NCI-H526 treated with DMSO at 0.1 percent for 48 hours (cell line): ENCODE results near the gene SLAMF7.

ENCODE experiments used
- DNase-seq: peaks from one replicate; lab custom pipeline; 2025; lab: John Stamatoyannopoulos, UW

Gene SLAMF7

DNA sequence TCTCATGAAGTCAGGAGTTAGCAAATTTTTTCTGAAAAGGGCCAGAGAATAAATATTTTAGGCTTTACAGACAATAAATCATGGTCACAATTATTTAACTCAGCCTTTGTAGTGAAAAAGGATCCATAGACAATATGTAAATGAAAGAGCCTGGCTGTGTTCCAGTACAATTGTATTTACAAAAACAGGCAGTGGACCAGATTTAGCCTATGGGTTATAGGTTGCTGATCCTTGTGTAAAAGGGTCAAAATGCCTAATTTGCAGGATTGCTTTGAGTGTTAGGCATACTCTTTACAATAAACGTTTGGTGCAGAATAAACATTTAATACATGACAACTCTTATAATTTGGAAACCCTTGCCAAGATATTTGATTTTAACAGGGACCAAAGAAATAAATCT, 6.5 kb downstream of the SLAMF7 start:
- DNase-seq = no peak

- no peak for DNase-seq
These were observed 7.9 kb downstream of the SLAMF7 start for GRCh38 chr1:160746836-160747500.

DNA sequence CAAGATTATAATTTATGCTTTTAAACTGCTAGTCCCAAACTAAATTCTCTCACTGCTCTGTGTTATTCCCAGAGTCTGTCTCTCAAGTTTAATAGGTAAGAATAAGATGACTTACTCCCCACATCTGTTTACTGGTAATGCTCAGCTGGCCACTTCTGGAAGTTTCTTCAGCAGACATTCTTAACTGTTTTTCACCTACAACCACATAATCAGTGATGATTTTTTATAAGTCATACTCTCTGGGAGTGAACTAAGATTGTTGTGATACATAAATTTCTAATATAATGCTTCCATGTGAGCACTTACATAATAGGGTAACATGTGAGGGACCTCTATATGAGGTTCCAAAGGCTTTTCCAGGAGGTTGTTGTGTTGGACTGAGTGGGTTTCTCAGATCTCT, 8.7 kb downstream of the SLAMF7 start:
- no peak for DNase-seq

DNA sequence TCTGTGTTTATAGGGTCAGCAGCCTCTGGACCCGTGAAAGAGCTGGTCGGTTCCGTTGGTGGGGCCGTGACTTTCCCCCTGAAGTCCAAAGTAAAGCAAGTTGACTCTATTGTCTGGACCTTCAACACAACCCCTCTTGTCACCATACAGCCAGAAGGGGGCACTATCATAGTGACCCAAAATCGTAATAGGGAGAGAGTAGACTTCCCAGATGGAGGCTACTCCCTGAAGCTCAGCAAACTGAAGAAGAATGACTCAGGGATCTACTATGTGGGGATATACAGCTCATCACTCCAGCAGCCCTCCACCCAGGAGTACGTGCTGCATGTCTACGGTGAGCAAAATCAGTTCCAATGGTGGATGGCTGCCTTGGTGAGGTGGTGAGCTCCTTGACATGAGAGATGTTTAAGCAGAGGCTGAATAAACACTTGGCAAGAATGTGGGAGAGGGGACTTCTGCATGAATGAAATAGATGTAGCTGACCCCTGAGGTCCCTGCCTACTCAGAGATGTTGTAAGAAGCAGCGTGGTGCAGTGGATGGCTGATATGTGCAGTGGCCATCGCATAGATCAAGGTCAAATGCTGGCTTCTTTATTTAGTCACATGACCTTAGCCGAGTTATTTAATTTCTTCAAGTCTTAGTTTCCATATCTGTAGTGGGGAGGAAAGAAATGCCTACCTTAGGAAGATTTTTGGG, 9.3 kb downstream of the SLAMF7 start:
- DNase-seq = no peak

GRCh38 chr1:160748878-160749269, 9.8 kb downstream of the SLAMF7 start:
- no peak for DNase-seq

- no peak for DNase-seq
These were observed 11.6 kb downstream of the SLAMF7 start for GRCh38 chr1:160750608-160751007.

DNA sequence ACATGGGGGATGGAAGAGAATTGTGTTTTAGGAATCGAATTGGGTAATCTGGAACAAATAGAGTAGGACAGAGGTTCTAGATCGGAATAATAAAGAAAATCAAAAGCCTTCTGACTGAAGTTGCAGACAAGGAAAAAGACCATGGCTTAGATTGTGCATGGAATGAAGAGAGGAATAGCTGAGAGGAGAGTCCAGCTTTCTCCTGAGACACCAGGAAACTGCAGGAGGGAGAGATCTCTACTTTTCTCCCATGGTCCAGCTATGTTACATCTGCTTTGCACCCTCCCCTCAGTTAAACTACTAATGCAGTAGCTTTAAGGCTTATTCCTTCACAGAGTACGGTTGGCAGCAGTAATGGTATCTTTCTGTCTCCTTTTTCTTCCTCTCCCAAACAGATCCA, 13.4 kb downstream of the SLAMF7 start:
- no peak for DNase-seq

GRCh38 chr1:160752924-160753323, 13.9 kb downstream of the SLAMF7 start:
- DNase-seq = no peak

GRCh38 chr1:160753594-160753993, 14.5 kb downstream of the SLAMF7 start:
- DNase-seq = no peak

- no peak for DNase-seq
These were observed 16.4 kb downstream of the SLAMF7 start for GRCh38 chr1:160755461-160755860.

- no peak for DNase-seq
These were observed 17.1 kb downstream of the SLAMF7 start for GRCh38 chr1:160755911-160756848.

DNA sequence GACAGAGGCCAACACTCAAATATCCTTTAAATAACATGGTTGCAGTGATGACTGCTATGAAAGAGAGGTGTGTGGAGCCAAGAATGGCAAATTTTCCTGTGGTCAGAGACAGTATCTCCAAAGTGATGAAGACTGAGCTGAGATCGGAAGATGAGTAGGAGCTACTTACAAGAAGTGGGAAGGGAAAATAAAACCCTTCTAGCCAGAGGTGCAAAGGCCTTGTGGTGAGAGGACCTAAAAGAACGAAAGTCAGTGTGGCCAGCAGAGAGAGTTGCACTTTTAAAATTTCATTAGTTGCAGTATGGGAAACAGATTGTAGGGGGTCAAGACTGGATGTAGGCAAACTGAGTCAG, 17.8 kb downstream of the SLAMF7 start:
- no peak for DNase-seq

DNA sequence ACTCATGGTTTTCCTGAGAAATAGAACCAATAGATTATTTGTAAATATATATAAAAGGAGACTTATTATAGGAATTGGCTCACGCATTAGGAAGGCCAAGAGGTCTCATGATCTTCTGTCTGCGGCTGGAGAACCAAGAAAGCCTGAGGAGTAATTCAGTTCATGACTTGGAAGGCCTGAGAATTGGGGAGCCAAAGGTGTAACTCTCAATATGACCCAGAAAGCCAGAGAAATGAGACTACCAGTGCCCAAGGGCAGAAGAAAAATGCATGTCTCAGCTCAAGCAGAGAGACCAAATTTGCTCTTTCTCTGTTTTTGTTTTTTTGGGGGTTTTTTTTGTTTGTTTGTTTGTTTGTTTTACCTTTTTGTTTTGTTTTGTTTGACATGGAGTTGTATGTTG, 19.5 kb downstream of the SLAMF7 start:
- DNase-seq = no peak

GRCh38 chr1:160759740-160760139, 20.7 kb downstream of the SLAMF7 start:
- DNase-seq = no peak

DNA sequence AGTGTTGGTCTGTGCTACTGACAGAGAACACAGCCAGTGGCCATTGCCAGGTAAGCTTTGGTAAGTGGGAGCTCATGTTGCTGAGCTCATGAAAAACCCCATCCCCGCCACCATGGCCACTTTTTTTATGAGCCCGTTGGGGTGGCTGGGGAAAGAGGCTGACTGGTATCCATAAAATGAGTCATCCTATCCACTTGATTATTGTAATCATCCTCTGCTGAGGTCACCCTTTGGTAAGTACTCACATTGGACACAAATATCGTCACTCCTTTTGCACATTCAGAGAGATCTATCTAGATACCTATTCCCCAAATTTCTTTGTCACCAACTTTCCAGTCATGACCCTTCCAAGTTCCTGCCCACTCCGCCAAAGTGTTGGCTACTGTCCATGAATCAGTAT, 22.0 kb downstream of the SLAMF7 start:
- no peak for DNase-seq

DNA sequence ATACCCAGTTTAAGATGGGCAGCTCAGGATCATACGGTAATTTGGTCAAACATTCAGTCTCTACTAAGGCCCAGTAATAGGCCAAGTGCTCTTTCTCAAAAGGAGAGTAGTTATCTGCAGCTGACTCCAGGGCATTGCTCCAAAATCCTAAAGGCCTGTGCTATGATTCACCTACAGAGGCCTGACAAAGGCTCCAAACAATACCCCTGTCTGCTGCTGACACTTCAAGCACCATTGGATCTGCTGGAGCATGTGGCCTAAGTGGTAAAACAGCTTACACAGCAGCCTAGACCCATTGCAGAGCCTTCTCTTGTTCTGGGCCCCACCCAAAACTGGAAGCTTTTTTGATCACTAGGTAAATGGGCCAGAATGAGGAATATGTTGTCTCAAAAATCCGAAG, 22.8 kb downstream of the SLAMF7 start:
- no peak for DNase-seq

- no peak for DNase-seq
These were observed 24.9 kb downstream of the SLAMF7 start for GRCh38 chr1:160763993-160764392.

- DNase-seq = no peak
These were observed 28.6 kb downstream of the SLAMF7 start for GRCh38 chr1:160767395-160768294.

DNA sequence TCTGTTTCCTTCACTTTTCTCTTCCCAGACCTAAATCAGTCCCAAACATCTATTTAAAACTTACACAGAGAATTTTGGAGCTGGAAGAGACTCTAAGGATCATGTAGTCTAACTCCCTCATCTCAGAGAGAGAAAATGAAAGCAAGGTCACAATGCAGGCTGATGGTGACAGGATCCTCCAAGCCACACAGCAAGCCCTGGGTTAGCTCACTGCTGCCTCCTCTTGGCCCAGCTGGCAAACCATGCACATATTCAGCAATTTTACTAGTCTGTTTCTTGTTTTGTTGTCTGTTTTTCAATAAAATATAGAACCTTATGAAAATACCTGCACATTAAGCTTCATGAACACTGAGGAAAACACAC, 29.2 kb downstream of the SLAMF7 start:
- DNase-seq = peak; percentile 28

DNA sequence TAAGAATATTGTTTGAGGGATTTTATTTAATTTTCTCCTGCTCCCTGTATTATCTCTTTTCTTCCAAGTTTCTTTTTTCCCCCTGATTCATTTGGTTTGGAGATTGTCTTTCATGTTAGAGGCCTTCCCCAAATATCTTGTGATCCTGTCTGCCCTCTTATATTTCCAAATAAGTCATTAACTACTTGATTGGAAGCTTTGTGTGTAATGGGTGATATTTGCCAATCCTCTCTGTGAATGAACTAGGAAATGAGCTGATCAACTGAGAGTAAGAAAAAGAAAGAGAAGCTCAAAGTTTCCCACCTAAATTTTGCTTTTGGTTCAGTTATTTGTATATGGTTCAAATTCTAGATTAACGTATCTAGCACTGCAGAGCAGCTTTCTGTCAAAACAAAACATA, 33.3 kb downstream of the SLAMF7 start:
- no peak for DNase-seq

DNA sequence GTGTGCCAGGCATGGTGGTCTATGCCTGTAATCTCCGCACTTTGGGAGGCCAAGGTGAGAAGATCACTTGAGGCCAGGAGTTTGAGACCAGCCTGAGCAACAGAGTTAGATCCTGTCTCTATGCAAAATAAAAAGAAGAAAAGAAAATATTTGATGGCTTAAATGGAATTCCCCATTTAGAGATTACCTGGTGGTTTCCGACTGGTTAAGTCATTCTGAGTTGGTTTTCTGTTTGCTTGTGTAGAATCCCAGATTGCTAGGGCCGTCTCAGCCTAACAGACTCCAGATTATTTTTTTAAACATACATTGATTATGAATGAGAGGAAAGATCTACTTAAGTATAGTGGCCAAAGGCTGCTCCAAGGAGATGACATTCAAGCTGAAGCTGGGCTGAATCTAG, 34.0 kb downstream of the SLAMF7 start:
- no peak for DNase-seq
